H9 (cell line): ENCODE data around the gene TSPAN11. TPM values are rescaled to one million over a fixed set of nuclear protein-coding genes. Genes with fewer than 3 reads are reported as not detected.
A peak's percentile ranks its signal among the peaks of the same experiment; 100 is the strongest.

Source experiments
- DNase-seq: peaks from one replicate; pipeline ENCODE4 v3.0.0-alpha.2; 2017
- H2AFZ ChIP-seq: one replicate; pipeline ENCODE4 v1.6.1; 2013; ENCODE audit warnings: mild to moderate bottlenecking, low read length, control low read depth, moderate library complexity
- H2AK5ac ChIP-seq: 2 replicates; pipeline ENCODE4 v1.6.1; 2013; ENCODE audit warnings: low read length, control low read depth, mixed read lengths; ENCODE audit not compliant: insufficient read length
- H2BK120ac ChIP-seq: one replicate; pipeline ENCODE4 v1.6.1; 2013; ENCODE audit warnings: low read depth, mild to moderate bottlenecking, low read length, control low read depth, inconsistent platforms; ENCODE audit not compliant: poor library complexity, severe bottlenecking
- H2BK12ac ChIP-seq: 2 replicates; pipeline ENCODE4 v1.6.1; 2013; ENCODE audit warnings: low read length, control low read depth, mixed read lengths, low read depth; ENCODE audit not compliant: insufficient read length
- H2BK15ac ChIP-seq: 2 replicates; pipeline ENCODE4 v1.6.1; 2013; ENCODE audit warnings: low read depth, low read length, control low read depth
- H2BK20ac ChIP-seq: one replicate; pipeline ENCODE4 v1.6.1; 2013; ENCODE audit warnings: low read depth, mild to moderate bottlenecking, low read length, control low read depth, inconsistent platforms; ENCODE audit not compliant: poor library complexity, severe bottlenecking
- H2BK5ac ChIP-seq: 2 replicates; pipeline ENCODE4 v1.6.1; 2013; ENCODE audit warnings: low read length, control low read depth, mixed read lengths; ENCODE audit not compliant: insufficient read length
- H3K14ac ChIP-seq: 2 replicates; pipeline ENCODE4 v1.6.1; 2013; ENCODE audit warnings: low read length, control low read depth; ENCODE audit not compliant: insufficient read depth
- H3K18ac ChIP-seq: 2 replicates; pipeline ENCODE4 v1.6.1; 2013; ENCODE audit warnings: low read depth, mild to moderate bottlenecking, mixed read lengths, low read length, control low read depth; ENCODE audit not compliant: insufficient read length
- H3K23ac ChIP-seq: 2 replicates; pipeline ENCODE4 v1.6.1; 2013; ENCODE audit warnings: low read length, control low read depth, mixed read lengths, low read depth; ENCODE audit not compliant: insufficient read length
- H3K23me2 ChIP-seq: 2 replicates; pipeline ENCODE4 v1.6.1; 2013; ENCODE audit warnings: low read depth, mild to moderate bottlenecking, mixed read lengths, low read length, control low read depth; ENCODE audit not compliant: insufficient read length, poor library complexity, severe bottlenecking
- H3K27ac ChIP-seq: 2 replicates; pipeline ENCODE4 v1.5.1; 2013; ENCODE audit warnings: low read length, control low read depth, mixed read lengths, low read depth; ENCODE audit not compliant: insufficient read length
- H3K27me3 ChIP-seq: 2 replicates; pipeline ENCODE4 v1.6.1; 2013; ENCODE audit warnings: low read length, control low read depth, inconsistent platforms; ENCODE audit not compliant: insufficient read depth
- H3K4ac ChIP-seq: 2 replicates; pipeline ENCODE4 v1.6.1; 2013; ENCODE audit warnings: low read depth, mild to moderate bottlenecking, control low read depth, inconsistent platforms, low read length, moderate library complexity
- H3K4me1 ChIP-seq: 2 replicates; pipeline ENCODE4 v1.6.1; 2013; ENCODE audit warnings: low read length, control low read depth, inconsistent platforms; ENCODE audit not compliant: insufficient read depth
- H3K4me2 ChIP-seq: 2 replicates; pipeline ENCODE4 v1.6.1; 2013; ENCODE audit warnings: low read length, control low read depth, mixed read lengths; ENCODE audit not compliant: insufficient read length, insufficient read depth
- H3K56ac ChIP-seq: 2 replicates; pipeline ENCODE4 v1.6.1; 2013; ENCODE audit warnings: low read depth, mild to moderate bottlenecking, mixed read lengths, low read length, control low read depth; ENCODE audit not compliant: insufficient read length
- H3K79me1 ChIP-seq: 2 replicates; pipeline ENCODE4 v1.6.1; 2013; ENCODE audit warnings: low read depth, mild to moderate bottlenecking, moderate library complexity, low read length, control low read depth, inconsistent platforms; ENCODE audit not compliant: insufficient read depth, poor library complexity, severe bottlenecking
- H3K79me2 ChIP-seq: 2 replicates; pipeline ENCODE4 v1.6.1; 2013; ENCODE audit warnings: low read length, control low read depth, inconsistent platforms; ENCODE audit not compliant: insufficient read depth
- H3K9ac ChIP-seq: 2 replicates; pipeline ENCODE4 v1.6.1; 2013; ENCODE audit warnings: low read length, control low read depth, mixed read lengths; ENCODE audit not compliant: insufficient read length; ENCODE audit errors: extremely low read depth
- H3K9me3 ChIP-seq: one replicate; pipeline ENCODE4 v1.6.1; 2013; ENCODE audit warnings: low read depth, low read length, inconsistent platforms; ENCODE audit not compliant: control insufficient read depth
- H3T11ph ChIP-seq: one replicate; pipeline ENCODE4 v1.6.1; 2013; ENCODE audit warnings: mild to moderate bottlenecking, low read length, control low read depth, inconsistent platforms
- H4K20me1 ChIP-seq: one replicate; pipeline ENCODE4 v1.6.1; 2013; ENCODE audit not compliant: control insufficient read depth, insufficient read length, insufficient read depth
- H4K5ac ChIP-seq: 2 replicates; pipeline ENCODE4 v1.6.1; 2013; ENCODE audit warnings: low read depth, mild to moderate bottlenecking, mixed read lengths, low read length, control low read depth; ENCODE audit not compliant: insufficient read length
- H4K8ac ChIP-seq: replicated peaks from 2 replicates; pipeline ENCODE4 v1.6.1; 2013; ENCODE audit warnings: low read length, control low read depth, mixed read lengths, low read depth; ENCODE audit not compliant: insufficient read length
- H4K91ac ChIP-seq: 2 replicates; pipeline ENCODE4 v1.6.1; 2013; ENCODE audit warnings: low read depth, mild to moderate bottlenecking, moderate library complexity, mixed read lengths, low read length, control low read depth; ENCODE audit not compliant: insufficient read length
- H3K27ac Mint-ChIP-seq, 3 experiments: 2 replicates in 2 of 3; 3 replicates in 1 of 3; pipeline ENCODE4 v1.8.0; 2020 to 2021; ENCODE audit warnings: mixed read lengths in 3 of 3, mild to moderate bottlenecking in 1 of 3, moderate library complexity in 1 of 3
- H3K27me3 Mint-ChIP-seq: 2 replicates; pipeline ENCODE4 v1.8.0; 2021; ENCODE audit warnings: low read depth, mild to moderate bottlenecking, moderate library complexity, mixed read lengths
- H3K36me3 Mint-ChIP-seq, 3 experiments: 2 replicates in 2 of 3; 3 replicates in 1 of 3; pipeline ENCODE4 v1.8.0; 2020 to 2021; ENCODE audit warnings: low read depth in 3 of 3, mixed read lengths in 3 of 3; ENCODE audit not compliant: insufficient read depth in 1 of 3
- H3K4me1 Mint-ChIP-seq, 2 experiments: 2 replicates each; pipeline ENCODE4 v1.8.0; 2020; ENCODE audit warnings: mixed read lengths in 2 of 2
- H3K4me3 Mint-ChIP-seq, 2 experiments: 2 replicates in 1 of 2; 3 replicates in 1 of 2; pipeline ENCODE4 v1.8.0; 2020 to 2021; ENCODE audit warnings: mild to moderate bottlenecking in 2 of 2, mixed read lengths in 2 of 2, moderate library complexity in 1 of 2
- H3K9me3 Mint-ChIP-seq, 2 experiments: 2 replicates in 1 of 2; 3 replicates in 1 of 2; pipeline ENCODE4 v1.8.0; 2020; ENCODE audit warnings: mild to moderate bottlenecking in 2 of 2, mixed read lengths in 2 of 2, moderate library complexity in 1 of 2
- CTCF ChIP-seq: fragments of 200-600 bp; sonication (generic); conservative IDR thresholded peaks from 3 replicates; pipeline ENCODE4 v1.8.0; 2021; ENCODE audit warnings: antibody characterized with exemption, mild to moderate bottlenecking
- WGBS: extraction: QIAGEN DNeasy Blood & Tissue Kit; methylation state at CpG from one replicate; pipeline ENCODE4 v1.1.7; 2013; ENCODE audit warnings: missing lambda C conversion rate, low lambda C conversion rate, mixed read lengths; ENCODE audit not compliant: insufficient read length; ENCODE audit errors: extremely low coverage; 5-methylcytosine and 5-hydroxymethylcytosine counted together
- total RNA-seq: library from RNA; stranded (reverse); gene quantifications from 2 replicates; pipeline ENCODE4 v1.2.1, GENCODE V29; 2021

The TSPAN11 gene
- total RNA-seq, 1 experiment from 2014 or later, result 4.2 TPM

- peak overlapping the region in 1 of 3 experiments; percentile 11; a peak in 1 of 7 replicates for H3K27ac Mint-ChIP-seq
- Histone ChIP-seq H3K9ac (no peak overlapping the region), H3K23ac (no peak overlapping the region), H2BK120ac (no peak overlapping the region), H4K20me1 (no peaks in the 10 kb centered on the region), H3T11ph (no peak overlapping the region), H4K91ac (no peak overlapping the region), H3K27ac (no peak overlapping the region), H3K79me2 (no peaks in the 10 kb centered on the region), H3K4me1 (0 out of 2 replicates have a peak, but pooled peaks cover under 1% of the 10 kb centered on the region), H4K5ac (no peak overlapping the region), H3K4ac (no peak overlapping the region), H3K18ac (no peak overlapping the region), H2AFZ (no peak overlapping the region), H3K27me3 (no peaks in the 10 kb centered on the region), H2AK5ac (no peak overlapping the region), H2BK12ac (no peak overlapping the region), H4K8ac (no peak overlapping the region), H3K4me2 (no peak overlapping the region), H3K56ac (no peak overlapping the region), H3K9me3 (no peaks in the 10 kb centered on the region), H2BK20ac (no peak overlapping the region), H3K23me2 (no peaks in the 10 kb centered on the region), H2BK5ac (no peak overlapping the region), H2BK15ac (no peak overlapping the region), H3K14ac (no peak overlapping the region; the same call in 1 of the 2 replicates), H3K79me1 (no peaks in the 10 kb centered on the region)
- no peak for DNase-seq
- H3K9me3 Mint-ChIP-seq, result peaks cover 3 to 8% of the 10 kb centered on the region in 2 experiments; a peak in 3 of 5 replicates
- H3K4me3 Mint-ChIP-seq, result no peak overlapping the region
- H3K36me3 Mint-ChIP-seq, result peaks cover 0 to 14% (median 6%) of the 10 kb centered on the region in 3 experiments; a peak in 6 of 7 replicates
- peaks cover 19 to 21% of the 10 kb centered on the region in 2 experiments for H3K4me1 Mint-ChIP-seq
- H3K27me3 Mint-ChIP-seq, result peaks cover 4% of the 10 kb centered on the region; the same call in 1 of the 2 replicates
- TF ChIP-seq CTCF, result no peak
- no CpG with 5 or more reads among the region's 11 CpGs for WGBS
Observed at GRCh38 chr12:30945443-30946164, 19.1 kb downstream of the TSPAN11 start.
